Neutrophil (primary cell): ENCODE data around the gene HEBP2.

Experiments
- H3K27ac ChIP-seq: fragments of 200-600 bp; sonication (generic); 2 replicates; pipeline ENCODE4 v1.5.1; 2016; ENCODE audit warnings: mild to moderate bottlenecking, moderate library complexity
- H3K27me3 ChIP-seq: fragments of 200-600 bp; sonication (generic); 2 replicates; pipeline ENCODE4 v1.6.0; 2016; ENCODE audit warnings: mild to moderate bottlenecking
- H3K36me3 ChIP-seq: fragments of 200-600 bp; sonication (generic); 2 replicates; pipeline ENCODE4 v1.5.1; 2017
- H3K4me1 ChIP-seq, 2 experiments: fragments of 200-600 bp in 1 of 2; sonication (generic) in 1 of 2; 1 replicate in 1 of 2; 2 replicates in 1 of 2; pipeline versions ENCODE4 v1.5.1 to v1.6.1; 2013 to 2016; ENCODE audit warnings: low read depth in 1 of 2, low read length in 1 of 2, mild to moderate bottlenecking in 1 of 2, moderate library complexity in 1 of 2; ENCODE audit not compliant: control insufficient read depth in 1 of 2, insufficient read depth in 1 of 2
- H3K4me3 ChIP-seq, 2 experiments: fragments of 200-600 bp in 1 of 2; sonication (generic) in 1 of 2; 1 replicate in 1 of 2; 2 replicates in 1 of 2; pipeline ENCODE4 v1.5.1; 2013 to 2016; ENCODE audit warnings: low read depth in 1 of 2, low read length in 1 of 2, mild to moderate bottlenecking in 1 of 2, moderate library complexity in 1 of 2
- H3K9me3 ChIP-seq: fragments of 200-600 bp; sonication (generic); 2 replicates; pipeline ENCODE4 v1.5.1; 2016
- TF ChIP-seq, protein P1 (sequence below): fragments of 200-600 bp; sonication (generic); IDR thresholded peaks from 2 replicates; pipeline ENCODE4 v1.5.1; 2016; ENCODE audit warnings: antibody characterized with exemption

Gene HEBP2

DNA sequence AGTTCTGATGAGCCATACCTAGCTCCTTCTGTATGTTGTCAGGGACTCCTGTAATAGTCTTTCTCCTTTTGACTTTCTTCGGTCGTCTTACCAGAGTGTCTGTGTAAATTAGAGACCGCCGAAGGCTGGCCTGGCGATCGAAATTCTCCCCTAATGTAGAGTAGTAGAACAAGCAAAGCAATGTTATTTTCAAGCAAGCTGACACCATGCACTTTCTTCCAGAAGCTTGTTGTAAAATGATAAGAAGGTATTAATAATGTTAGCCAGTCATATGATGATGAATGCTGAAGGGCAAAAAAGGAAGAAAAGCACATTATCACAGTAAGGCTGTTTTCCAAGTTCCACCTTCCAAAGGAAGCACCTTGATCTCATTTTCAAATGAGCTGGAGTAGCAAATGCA lies 37.9 kb downstream of the HEBP2 start:
- TF ChIP-seq, protein P1, sequence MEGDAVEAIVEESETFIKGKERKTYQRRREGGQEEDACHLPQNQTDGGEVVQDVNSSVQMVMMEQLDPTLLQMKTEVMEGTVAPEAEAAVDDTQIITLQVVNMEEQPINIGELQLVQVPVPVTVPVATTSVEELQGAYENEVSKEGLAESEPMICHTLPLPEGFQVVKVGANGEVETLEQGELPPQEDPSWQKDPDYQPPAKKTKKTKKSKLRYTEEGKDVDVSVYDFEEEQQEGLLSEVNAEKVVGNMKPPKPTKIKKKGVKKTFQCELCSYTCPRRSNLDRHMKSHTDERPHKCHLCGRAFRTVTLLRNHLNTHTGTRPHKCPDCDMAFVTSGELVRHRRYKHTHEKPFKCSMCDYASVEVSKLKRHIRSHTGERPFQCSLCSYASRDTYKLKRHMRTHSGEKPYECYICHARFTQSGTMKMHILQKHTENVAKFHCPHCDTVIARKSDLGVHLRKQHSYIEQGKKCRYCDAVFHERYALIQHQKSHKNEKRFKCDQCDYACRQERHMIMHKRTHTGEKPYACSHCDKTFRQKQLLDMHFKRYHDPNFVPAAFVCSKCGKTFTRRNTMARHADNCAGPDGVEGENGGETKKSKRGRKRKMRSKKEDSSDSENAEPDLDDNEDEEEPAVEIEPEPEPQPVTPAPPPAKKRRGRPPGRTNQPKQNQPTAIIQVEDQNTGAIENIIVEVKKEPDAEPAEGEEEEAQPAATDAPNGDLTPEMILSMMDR, result no peak
- H3K27ac ChIP-seq, result no peak overlapping the region
- no peaks in the 10 kb centered on the region for H3K4me1 ChIP-seq
- H3K36me3 ChIP-seq, result no peaks in the 10 kb centered on the region
- H3K4me3 ChIP-seq, result no peak overlapping the region
- no peaks in the 10 kb centered on the region for H3K9me3 ChIP-seq
- H3K27me3 ChIP-seq, result no peaks in the 10 kb centered on the region

DNA sequence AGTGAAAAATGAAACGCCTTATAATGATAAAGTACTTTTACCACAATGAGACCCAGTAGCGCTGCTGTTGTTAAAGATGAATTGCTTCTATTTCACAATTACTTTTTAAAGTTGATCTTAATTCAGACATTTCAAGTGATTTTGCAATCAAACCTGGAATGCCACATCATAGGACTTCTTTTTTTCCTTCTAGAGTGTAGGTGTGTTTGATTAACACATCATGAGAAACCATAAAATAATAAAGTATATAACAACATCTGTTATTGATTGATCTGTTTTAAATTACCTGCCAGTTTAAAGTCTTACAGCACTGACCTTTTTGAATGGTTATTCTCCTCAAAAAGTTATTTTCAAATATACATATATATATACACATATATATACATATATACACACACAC lies 38.6 kb downstream of the HEBP2 start:
- TF ChIP-seq, protein P1, result no peak
- no peaks in the 10 kb centered on the region for H3K27me3 ChIP-seq
- H3K27ac ChIP-seq, result no peak overlapping the region

DNA sequence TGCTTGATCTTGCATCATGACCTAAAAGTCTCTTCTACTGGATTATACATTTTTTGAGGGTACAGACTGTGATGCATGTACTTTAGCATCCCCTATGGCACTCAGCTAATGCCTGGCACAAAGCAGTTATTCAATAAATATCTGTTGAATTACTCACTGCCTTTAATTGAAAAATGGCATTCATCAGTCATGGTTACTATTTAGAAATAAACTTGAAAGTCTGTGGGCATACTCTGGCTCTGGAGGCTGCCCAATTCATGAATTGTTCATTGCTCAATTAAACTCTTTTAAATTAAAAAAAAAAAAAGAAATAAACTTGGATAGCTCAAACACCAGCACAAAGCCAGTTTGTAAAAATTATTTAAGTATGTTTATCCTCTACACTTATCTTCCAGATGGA lies 40.0 kb downstream of the HEBP2 start:
- Histone ChIP-seq H3K27ac (no peak overlapping the region), H3K4me3 (no peak overlapping the region), H3K9me3 (no peaks in the 10 kb centered on the region), H3K36me3 (no peaks in the 10 kb centered on the region), H3K27me3 (no peaks in the 10 kb centered on the region), H3K4me1 (no peaks in the 10 kb centered on the region)
- TF ChIP-seq, protein P1, result no peak

More for the DNA sequence above, 38.6 kb downstream of the HEBP2 start:
- Histone ChIP-seq H3K4me3 (no peak overlapping the region), H3K9me3 (no peaks in the 10 kb centered on the region), H3K36me3 (no peaks in the 10 kb centered on the region), H3K4me1 (no peaks in the 10 kb centered on the region)

DNA sequence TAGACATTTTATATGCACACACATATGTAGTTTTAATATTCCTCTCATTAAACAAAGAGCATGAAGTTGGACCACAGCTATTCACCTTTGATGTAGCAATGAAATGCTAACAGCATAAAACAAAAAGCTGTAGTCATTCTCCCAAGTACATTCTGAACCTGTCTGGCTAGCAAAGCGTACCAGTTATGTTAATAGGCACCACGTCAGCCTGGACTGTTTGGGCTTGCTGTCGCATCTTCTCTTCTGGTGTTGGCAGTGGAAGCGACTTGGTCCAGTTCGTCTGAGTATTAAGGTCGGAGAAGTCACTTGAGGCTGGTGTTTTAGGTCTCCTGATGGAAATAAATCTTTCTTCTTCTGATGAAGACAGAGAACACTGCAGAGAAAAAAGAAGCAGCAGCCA lies 42.8 kb downstream of the HEBP2 start:
- no peaks in the 10 kb centered on the region for H3K4me1 ChIP-seq
- no peak overlapping the region for H3K27ac ChIP-seq
- TF ChIP-seq, protein P1, result no peak
- no peaks in the 10 kb centered on the region for H3K9me3 ChIP-seq
- H3K4me3 ChIP-seq, result no peak overlapping the region
- H3K27me3 ChIP-seq, result no peaks in the 10 kb centered on the region
- H3K36me3 ChIP-seq, result no peaks in the 10 kb centered on the region

DNA sequence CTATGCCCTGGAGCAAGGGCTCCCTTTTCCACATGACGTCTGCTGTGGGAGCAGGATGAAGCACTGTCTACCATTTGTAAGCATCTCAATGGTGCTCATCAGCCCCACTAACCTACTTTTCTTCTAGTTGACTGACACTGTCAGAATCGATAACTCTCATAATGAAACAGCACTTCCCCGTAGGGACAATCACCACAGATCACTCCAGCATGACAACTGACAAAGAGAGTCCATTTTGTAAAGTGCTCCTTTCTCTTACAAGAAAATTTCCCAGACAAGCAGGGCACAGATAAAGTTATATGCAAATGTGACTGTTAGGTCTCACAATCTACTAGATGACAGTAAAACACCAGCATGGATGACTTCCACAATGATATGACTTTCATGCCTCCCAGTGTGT lies 46.4 kb downstream of the HEBP2 start:
- Histone ChIP-seq H3K4me3 (no peak overlapping the region), H3K27me3 (no peaks in the 10 kb centered on the region), H3K36me3 (no peaks in the 10 kb centered on the region), H3K9me3 (no peaks in the 10 kb centered on the region), H3K4me1 (no peaks in the 10 kb centered on the region), H3K27ac (no peak overlapping the region)
- TF ChIP-seq, protein P1, result no peak

DNA sequence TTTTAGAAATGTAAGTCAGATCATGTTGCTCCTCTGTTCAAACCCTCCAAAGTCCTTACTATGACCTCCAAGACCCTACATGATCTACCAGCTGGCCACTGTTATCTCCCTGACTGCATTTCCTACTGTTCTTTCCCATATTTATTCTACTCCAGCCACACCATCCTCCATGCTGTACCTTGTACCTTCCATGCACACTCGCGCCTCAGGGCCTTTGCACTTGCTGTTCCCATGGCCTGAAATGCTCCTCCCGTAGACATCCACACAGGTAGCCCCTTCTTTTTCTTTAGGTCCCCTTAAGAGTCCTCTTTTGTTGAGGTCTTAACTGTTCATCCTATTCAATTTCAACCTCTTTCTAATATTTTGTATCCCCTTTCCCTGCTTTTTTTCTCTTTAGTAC lies 47.0 kb downstream of the HEBP2 start:
- Histone ChIP-seq H3K27me3 (no peaks in the 10 kb centered on the region), H3K27ac (no peak overlapping the region), H3K9me3 (no peaks in the 10 kb centered on the region), H3K4me1 (no peaks in the 10 kb centered on the region), H3K36me3 (no peaks in the 10 kb centered on the region), H3K4me3 (no peak overlapping the region)
- TF ChIP-seq, protein P1, result no peak
